SKM-1 (cell line): Measurements from ENCODE around the gene MAP2K5.

Experiments
- DNase-seq: peaks from one replicate; lab custom pipeline; 2025; ENCODE audit not compliant: unreplicated experiment; lab: John Stamatoyannopoulos, UW

MAP2K5 gene

GRCh38 chr15:67746450-67746849 lies 203.9 kb downstream of the MAP2K5 start:
- no peak for DNase-seq

GRCh38 chr15:67747921-67748320 lies 205.4 kb downstream of the MAP2K5 start:
- no peak for DNase-seq

- DNase-seq = no peak
Measured at GRCh38 chr15:67750371-67750770, 207.9 kb downstream of the MAP2K5 start.

GRCh38 chr15:67753891-67754290 lies 211.4 kb downstream of the MAP2K5 start:
- DNase-seq = no peak

GRCh38 chr15:67755264-67755663 lies 212.8 kb downstream of the MAP2K5 start:
- DNase-seq = no peak

GRCh38 chr15:67755936-67756335 lies 213.4 kb downstream of the MAP2K5 start:
- no peak for DNase-seq

- DNase-seq = no peak
Measured at GRCh38 chr15:67758619-67759300, 216.3 kb downstream of the MAP2K5 start.

- no peak for DNase-seq
Measured at GRCh38 chr15:67760901-67761300, 218.4 kb downstream of the MAP2K5 start.

GRCh38 chr15:67761343-67761742 lies 218.8 kb downstream of the MAP2K5 start:
- DNase-seq = no peak

- no peak for DNase-seq
Measured at GRCh38 chr15:67762610-67763368, 220.3 kb downstream of the MAP2K5 start.

- DNase-seq = no peak
Measured at GRCh38 chr15:67765701-67766100, 223.2 kb downstream of the MAP2K5 start.

GRCh38 chr15:67766968-67767367 lies 224.5 kb downstream of the MAP2K5 start:
- DNase-seq = no peak

- DNase-seq = no peak
Measured at GRCh38 chr15:67768313-67768977, 225.9 kb downstream of the MAP2K5 start.

- DNase-seq = no peak
Measured at GRCh38 chr15:67769497-67770357, 227.2 kb downstream of the MAP2K5 start.

- DNase-seq = no peak
Measured at GRCh38 chr15:67770358-67770628, 227.8 kb downstream of the MAP2K5 start.

- DNase-seq = no peak
Measured at GRCh38 chr15:67771189-67771800, 228.8 kb downstream of the MAP2K5 start.

GRCh38 chr15:67774626-67775025 lies 232.1 kb downstream of the MAP2K5 start:
- no peak for DNase-seq

GRCh38 chr15:67775250-67775649 lies 232.7 kb downstream of the MAP2K5 start:
- no peak for DNase-seq

GRCh38 chr15:67775998-67776397 lies 233.5 kb downstream of the MAP2K5 start:
- DNase-seq = no peak

- DNase-seq = no peak
Measured at GRCh38 chr15:67776600-67776999, 234.1 kb downstream of the MAP2K5 start.

GRCh38 chr15:67777071-67777470 lies 234.6 kb downstream of the MAP2K5 start:
- DNase-seq = no peak
